Stimulated activated CD8-positive, alpha-beta memory T cell treated with anti-CD3 and anti-CD28 coated beads, Interleukin-12 subunit alpha, Interleukin-12 subunit beta, amount 100 ng/mL, for 24 hours (primary cell): ENCODE results near the gene PLCB1.

Experiments
- DNase-seq: peaks from one replicate; pipeline ENCODE4 v3.0.0-alpha.2; 2020; ENCODE audit errors: extremely low read depth

Gene PLCB1

GRCh38 chr20:8129211-8129976 lies 2.7 kb upstream of the PLCB1 start:
- DNase-seq: no peak

DNA sequence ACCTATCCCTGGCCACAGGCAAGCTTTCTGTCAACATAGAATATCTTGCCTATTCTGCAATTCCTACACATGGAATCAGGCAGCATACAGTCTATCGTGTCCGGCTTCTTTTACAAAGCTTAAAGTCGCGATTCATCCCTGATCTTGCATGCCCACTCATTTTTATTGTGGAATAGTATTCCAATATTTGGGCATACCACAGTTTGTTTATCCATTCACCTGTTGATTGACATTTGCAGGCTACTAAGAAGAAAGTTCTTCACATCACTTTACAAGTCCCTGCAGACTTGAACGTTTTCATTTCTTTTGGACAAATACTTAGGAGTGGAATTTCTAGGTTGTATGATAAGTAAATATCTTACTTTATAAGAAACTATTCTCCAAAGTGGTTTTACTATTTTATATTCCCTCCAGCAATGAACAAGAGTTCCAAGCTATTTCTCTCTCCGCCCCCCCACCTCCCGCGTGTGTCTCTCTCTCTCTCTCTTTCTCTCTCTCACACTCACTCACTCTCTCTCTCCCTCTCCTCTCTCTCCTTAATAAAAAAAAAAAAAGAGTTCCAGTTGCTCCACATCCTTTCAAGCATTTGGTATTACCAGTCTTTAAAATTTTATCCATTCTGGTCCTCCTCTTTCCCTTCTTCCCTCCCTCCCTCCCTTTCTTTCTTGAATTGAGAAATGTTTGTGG lies 1.1 kb upstream of the PLCB1 start:
- DNase-seq: no peak

DNA sequence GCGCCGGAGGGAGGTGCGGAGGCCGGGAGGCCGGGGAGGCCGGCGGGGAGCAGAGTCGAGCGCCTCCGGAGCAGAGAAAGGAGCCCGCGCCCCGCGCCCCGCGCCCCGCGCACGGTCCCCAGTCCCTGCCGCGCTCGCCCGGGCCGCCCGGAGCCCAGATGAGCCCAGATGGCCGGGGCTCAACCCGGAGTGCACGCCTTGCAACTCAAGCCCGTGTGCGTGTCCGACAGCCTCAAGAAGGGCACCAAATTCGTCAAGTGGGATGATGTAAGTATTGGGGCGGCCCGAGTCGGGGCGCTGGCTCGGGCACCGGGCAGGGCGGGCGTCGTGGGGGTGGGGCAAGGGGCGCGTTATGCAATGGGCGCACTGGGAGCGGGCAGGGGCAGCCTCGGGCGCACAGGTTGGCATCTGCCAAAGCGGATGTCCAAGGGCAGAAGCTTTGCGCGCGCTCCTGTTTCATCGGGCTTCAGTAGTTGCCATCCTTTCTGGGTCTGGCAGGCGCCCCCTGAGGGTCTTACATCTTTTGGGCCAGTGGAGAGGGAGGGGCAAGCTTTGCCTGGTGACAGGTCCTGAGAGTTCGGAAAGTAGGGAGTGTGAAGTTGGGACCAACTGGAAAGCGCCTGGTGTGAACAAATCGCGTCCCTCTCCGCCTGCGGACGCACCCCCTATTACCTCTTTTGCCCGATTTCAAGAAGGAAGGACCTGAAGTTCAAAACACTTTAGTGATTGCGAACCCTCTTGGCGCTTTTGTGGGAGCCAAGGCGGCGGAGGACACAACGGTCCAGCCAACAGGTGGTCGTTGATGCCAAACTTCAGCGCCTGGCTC lies 631 bp downstream of the PLCB1 start:
- no peak for DNase-seq

GRCh38 chr20:8133310-8133768 lies 1.3 kb downstream of the PLCB1 start:
- DNase-seq: no peak

DNA sequence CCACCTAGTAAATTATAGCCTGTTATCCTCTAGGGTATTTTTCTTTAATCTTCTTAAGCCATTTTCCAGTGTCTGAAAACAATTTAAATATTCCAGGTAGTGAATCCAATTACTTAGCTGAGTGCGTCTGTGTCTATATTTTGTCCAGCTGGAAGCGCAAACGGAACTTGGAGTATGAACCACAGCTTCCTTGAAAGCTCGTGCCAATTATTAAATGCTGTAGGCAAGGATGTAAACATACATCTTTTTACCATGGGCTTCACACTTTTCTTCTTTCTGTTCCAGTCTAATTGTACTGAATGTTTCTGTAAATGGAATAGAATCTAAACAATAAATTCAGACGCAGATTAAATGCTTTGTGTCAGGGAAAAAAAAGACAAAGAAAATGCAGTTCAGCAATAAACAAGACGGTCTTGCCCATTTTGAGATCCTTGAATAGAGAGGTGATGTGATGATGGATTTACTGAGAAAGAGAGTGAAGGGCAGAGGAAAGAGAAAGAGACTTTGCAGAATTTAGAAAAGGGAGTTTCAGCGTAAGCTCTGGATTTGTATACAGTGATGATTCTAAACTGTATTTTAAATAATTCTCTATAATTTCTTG lies 1.9 kb downstream of the PLCB1 start:
- DNase-seq: no peak

- DNase-seq: no peak
Measured at GRCh38 chr20:8139899-8140298, 7.8 kb downstream of the PLCB1 start.

DNA sequence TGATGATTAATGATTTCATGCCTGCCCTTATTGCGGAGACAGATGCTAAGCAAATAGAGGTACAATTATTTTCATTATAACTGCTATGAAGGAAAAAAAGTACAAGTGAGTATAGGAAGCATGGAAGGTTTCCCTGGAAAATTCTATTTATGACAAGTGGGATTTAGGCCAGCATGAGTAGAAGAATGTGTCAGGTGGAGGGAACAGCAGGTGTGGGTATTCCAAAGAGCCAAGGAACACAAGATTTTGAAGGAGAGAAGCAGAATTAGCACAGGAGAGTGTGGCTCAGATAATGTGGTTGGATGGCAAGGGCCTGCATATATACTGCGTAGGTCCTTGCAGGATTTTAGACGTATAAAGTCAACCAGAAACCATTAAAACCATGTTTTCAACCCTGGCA lies 11.4 kb downstream of the PLCB1 start:
- no peak for DNase-seq

DNA sequence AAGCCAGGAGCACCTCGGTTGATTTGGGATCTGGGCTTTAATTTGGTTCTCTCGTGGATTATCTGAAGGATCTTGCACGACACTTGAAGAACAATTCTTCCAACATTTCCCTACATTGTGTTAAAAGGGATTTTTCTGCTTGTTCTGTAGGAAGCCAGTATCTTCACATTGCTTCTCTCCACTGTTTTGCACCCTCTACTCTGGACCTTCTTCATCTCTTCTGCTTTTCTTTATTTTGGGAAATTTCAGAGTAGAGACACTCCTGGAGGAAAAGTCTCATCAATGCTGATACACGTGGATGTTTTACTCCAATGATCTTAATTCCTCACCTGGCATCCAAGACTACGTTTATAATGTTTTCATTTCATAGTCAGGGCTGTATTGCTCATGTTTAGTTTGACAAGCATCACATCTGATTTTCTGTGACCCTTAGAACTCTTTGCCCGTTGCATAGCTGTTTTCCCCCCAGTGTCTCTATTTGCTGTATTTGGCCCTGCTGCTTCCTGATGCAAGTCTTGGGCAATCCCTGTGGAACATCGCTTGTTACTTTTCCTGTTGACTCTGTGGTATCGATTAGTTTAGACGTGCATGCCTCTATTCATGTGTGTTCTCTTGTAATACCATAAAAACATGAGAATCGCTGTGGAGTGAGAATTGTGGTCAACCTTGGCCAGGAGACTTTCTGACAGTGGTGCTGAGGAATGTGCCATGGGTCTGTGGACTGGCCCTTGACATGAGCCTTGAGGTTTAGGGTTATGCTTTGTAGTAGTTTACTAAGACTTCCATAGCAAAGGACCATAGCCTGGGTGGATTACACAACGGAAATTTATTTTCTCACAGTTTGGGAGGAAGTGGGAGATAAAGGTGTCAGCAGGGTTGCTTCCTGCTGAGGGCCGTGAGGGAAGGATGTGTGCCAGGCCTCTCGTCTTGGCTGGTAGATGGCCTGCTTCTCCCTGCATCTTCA lies 12.5 kb downstream of the PLCB1 start:
- no peak for DNase-seq

DNA sequence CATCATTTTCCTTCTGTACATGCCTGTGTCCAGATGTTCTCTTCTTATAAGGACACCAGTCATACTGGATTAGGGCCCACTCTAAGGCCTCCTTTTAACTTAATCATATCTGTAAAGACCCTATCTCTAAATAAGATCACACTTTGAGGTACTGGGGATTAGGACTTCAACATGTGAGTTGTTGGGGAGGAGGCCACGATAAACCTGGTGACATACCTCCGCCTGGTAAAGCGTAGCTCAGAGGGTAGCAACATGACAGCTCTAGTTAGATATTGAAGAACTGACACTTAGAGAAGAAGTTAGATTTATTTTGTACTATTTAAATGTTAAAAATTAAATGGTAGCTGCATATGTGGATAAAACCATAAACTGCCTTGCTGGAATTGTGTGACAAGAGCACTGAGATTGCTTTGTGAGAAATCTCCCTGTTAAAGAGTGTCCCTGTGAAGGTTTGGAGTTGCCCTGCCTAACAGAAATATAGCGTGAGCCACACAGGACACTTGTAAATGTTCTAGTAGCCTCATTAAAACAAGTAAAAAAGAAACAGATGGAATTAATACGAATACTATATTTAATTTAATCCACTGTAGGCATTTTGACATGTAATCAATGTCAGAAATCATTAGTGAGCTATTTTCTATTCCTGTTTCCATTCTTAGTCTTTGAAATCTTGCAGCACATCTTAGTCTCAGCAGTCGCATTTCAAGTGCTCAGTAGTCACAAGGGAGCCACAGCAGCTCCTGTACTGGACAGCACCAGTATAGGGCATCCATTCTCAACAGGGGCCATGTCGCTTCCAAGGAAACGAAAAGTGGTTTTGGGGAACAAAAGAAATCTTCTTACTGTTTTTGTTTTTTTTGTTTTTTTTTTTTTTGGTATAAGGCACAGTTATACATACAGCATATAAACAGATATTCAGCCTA lies 13.4 kb downstream of the PLCB1 start:
- no peak for DNase-seq

GRCh38 chr20:8147476-8147875 lies 15.4 kb downstream of the PLCB1 start:
- DNase-seq: no peak

DNA sequence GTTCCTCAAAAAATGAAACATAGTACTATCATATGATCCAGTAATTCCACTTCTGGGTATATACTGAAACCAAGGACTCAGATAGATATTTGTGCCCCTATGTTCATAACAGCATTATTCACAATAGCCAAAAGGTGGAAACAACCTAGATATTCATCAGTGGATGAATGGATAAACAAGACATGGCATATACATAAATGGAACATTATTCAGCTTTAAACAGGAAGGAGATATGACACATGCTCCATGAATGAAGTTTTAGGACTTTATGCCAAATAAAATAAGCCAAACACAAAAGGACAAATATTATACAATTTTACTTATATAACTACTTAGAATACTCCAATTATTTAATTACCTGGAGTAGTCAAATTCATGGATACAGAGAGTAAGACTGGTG lies 16.4 kb downstream of the PLCB1 start:
- no peak for DNase-seq

DNA sequence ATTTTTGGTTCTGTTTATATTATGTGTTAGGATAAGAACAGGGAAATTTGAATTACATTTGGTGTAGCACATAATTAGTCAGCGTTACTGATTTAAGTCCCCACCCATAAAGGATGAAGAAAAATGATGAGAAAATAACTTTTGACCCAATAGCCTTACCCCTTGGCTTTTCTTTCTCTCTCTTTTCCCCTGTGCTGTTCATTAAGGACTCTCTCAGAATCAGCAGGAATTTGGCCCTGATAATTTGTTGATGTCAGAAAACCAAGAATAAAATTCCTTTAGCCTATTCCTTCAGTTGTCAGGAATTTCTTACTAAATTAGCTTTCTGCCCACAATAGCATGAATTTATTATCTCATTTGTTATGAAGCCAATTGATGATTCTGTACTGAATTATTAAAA lies 18.5 kb downstream of the PLCB1 start:
- DNase-seq: no peak

GRCh38 chr20:8151372-8151771 lies 19.3 kb downstream of the PLCB1 start:
- no peak for DNase-seq

GRCh38 chr20:8152183-8152582 lies 20.1 kb downstream of the PLCB1 start:
- DNase-seq: no peak

DNA sequence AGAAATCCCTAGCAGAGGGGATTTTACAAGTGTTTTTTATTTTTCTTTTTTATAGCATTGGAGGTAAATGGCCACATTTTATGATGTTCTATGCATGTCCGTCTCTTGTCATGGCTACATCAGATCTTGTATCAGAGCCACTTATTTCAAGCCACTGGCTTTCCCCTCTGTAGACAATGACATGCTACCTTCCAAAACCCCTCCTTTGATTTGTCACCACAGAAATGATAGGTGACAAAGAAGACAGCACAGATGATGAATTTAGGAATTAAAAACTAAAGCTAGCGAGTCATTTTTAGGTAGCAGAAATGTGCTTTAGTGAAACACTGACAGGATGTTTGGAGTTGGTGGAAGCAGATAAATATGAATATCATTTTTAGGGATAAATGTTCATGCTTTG lies 20.8 kb downstream of the PLCB1 start:
- no peak for DNase-seq

- DNase-seq: no peak
Measured at GRCh38 chr20:8153281-8153908, 21.3 kb downstream of the PLCB1 start.

DNA sequence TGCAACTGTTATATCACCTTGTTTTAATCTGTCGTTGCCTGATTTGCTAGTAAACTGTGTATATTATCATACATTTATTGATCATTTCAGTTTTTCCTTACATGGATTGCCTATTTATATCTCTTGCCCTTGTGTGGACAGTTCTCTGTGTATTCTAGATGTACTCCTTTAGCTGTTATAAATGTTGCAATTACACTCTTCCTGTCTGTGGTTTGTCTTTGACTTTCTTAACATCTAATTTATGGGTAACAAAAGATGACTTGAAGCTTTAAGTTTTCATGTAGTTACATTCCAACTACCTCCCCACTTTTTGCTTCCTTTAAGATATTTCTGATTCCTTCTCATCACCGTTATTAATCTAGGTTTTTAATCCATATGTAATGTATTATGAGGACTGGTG lies 22.6 kb downstream of the PLCB1 start:
- no peak for DNase-seq

DNA sequence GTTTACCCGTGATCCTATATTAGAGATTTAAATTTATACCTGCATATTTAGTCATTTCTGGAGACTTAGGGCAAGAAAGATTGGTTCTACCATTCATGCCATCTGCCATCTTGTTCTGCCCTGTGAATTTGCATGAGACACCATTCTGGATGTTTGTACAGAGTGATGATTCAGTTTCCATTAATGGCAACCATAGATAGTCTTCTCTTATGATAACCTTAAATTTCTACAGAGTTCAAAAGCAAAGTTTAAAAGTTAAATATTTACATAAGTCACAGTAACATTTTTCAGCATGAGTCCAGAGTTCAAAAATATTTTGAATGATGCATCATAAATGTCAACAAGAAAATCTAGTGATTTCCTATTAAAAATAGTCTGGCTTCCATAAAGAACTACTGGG lies 23.2 kb downstream of the PLCB1 start:
- DNase-seq: no peak

DNA sequence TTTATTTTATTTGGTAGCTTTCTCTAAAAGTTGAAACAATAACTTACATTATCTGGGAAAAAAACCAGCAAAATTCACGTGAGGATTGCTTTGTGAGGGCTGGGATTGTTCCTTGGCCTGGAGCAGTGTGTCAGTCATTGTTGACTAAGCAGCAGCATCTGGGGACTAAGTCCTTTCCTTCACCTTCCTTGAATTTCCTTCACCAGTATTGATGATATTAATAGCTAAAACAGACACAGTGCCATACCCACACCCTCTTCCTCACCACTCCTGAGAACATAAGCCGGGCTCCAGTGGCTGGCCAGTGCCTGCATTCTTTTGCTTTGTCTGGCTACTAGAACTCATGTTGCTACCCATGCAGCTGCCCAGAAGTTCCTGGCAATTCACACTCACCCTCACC lies 23.7 kb downstream of the PLCB1 start:
- no peak for DNase-seq
